ENCODE data around the gene C4orf50. TPM values are rescaled to one million over a fixed set of nuclear protein-coding genes. Genes with fewer than 3 reads are reported as not detected.

The C4orf50 gene
- polyA plus RNA-seq, 3 donors: not detected

GRCh38 chr4:5897674-5898073 lies 120.6 kb downstream of the C4orf50 start:
- H3K9me3 Mint-ChIP-seq: peaks cover 0 to 7% (median 0%) of the 10 kb centered on the region in 7 donors
- H3K9ac ChIP-seq (ENCODE audit: insufficient read depth, low read length, poor library complexity, severe bottlenecking): no peak overlapping the region
- H3K36me3 ChIP-seq (replicated peaks in 1 of 2; ENCODE audit: control insufficient read depth in 1 of 2, insufficient read depth in 2 of 2, low read length in 2 of 2): no peaks in the 10 kb centered on the region
- no peaks in the 10 kb centered on the region for H3K36me3 Mint-ChIP-seq
- no peaks in the 10 kb centered on the region for H3K79me2 ChIP-seq (ENCODE audit: insufficient read depth, low read length)
- H3K27ac ChIP-seq (ENCODE audit: low read depth in 1 of 2, low read length in 2 of 2): no peak overlapping the region
- no peak overlapping the region for H2AFZ ChIP-seq (ENCODE audit: insufficient read depth, low read depth, low read length, poor library complexity, severe bottlenecking)
- H3K27me3 Mint-ChIP-seq (ENCODE audit: low read depth in 3 of 3): peaks cover 23 to 47% (median 35%) of the 10 kb centered on the region in 3 donors
- no peak overlapping the region for H3K4me3 Mint-ChIP-seq
- no peaks in the 10 kb centered on the region for H4K20me1 ChIP-seq (ENCODE audit: insufficient read depth, low read length)
- no peak overlapping the region for H3K27ac Mint-ChIP-seq
- no peaks in the 10 kb centered on the region for H3K4me1 Mint-ChIP-seq
- WGBS (ENCODE audit: insufficient coverage): 90% methylated on average over 13 of the region's 13 CpGs
- DNase-seq: no peak
- no peak overlapping the region for H3K4me3 ChIP-seq (replicated peaks in 1 of 3; ENCODE audit: low read depth in 2 of 3, low read length in 3 of 3)
- intact Hi-C loops (cut with micrococcal nuclease): no loop called here
- TF ChIP-seq CTCF (IDR thresholded peaks at IDR 0.05): no peak
- H3K4me2 ChIP-seq (replicated peaks; ENCODE audit: extremely low read depth, low read length, poor library complexity, severe bottlenecking): no peak overlapping the region
- H3K27me3 ChIP-seq (ENCODE audit: control insufficient read depth in 2 of 2, insufficient read depth in 2 of 2, low read length in 2 of 2): peaks cover 8 to 25% of the 10 kb centered on the region in 2 donors
- no peaks in the 10 kb centered on the region for H3K4me1 ChIP-seq (ENCODE audit: control insufficient read depth in 1 of 2, insufficient read depth in 2 of 2, low read length in 2 of 2)
- no peaks in the 10 kb centered on the region for H3K9me3 ChIP-seq (replicated peaks in 1 of 2; ENCODE audit: control insufficient read depth in 1 of 2, insufficient read depth in 1 of 2, low read length in 2 of 2)

- H4K20me1 ChIP-seq (ENCODE audit: insufficient read depth, low read length): no peaks in the 10 kb centered on the region
- H3K4me2 ChIP-seq (replicated peaks; ENCODE audit: extremely low read depth, low read length, poor library complexity, severe bottlenecking): no peak overlapping the region
- no peaks in the 10 kb centered on the region for H3K79me2 ChIP-seq (ENCODE audit: insufficient read depth, low read length)
- no peak overlapping the region for H2AFZ ChIP-seq (ENCODE audit: insufficient read depth, low read depth, low read length, poor library complexity, severe bottlenecking)
- TF ChIP-seq CTCF (IDR thresholded peaks at IDR 0.05): no peak
- intact Hi-C loops (cut with micrococcal nuclease): no loop called here
- no peak overlapping the region for H3K4me3 Mint-ChIP-seq
- no peak overlapping the region for H3K27ac ChIP-seq (ENCODE audit: low read depth in 1 of 2, low read length in 2 of 2)
- no peak for DNase-seq
- H3K36me3 ChIP-seq (replicated peaks in 1 of 2; ENCODE audit: control insufficient read depth in 1 of 2, insufficient read depth in 2 of 2, low read length in 2 of 2): no peaks in the 10 kb centered on the region
- peaks cover 0 to 20% (median 8%) of the 10 kb centered on the region in 7 donors for H3K9me3 Mint-ChIP-seq
- 50% methylated on average over 1 of the region's 4 CpGs for WGBS (ENCODE audit: insufficient coverage)
- H3K4me3 ChIP-seq (replicated peaks in 1 of 3; ENCODE audit: low read depth in 2 of 3, low read length in 3 of 3): no peak overlapping the region
- H3K4me1 Mint-ChIP-seq: no peaks in the 10 kb centered on the region
- H3K4me1 ChIP-seq (ENCODE audit: control insufficient read depth in 1 of 2, insufficient read depth in 2 of 2, low read length in 2 of 2): no peaks in the 10 kb centered on the region
- no peak overlapping the region for H3K27ac Mint-ChIP-seq
- H3K9ac ChIP-seq (ENCODE audit: insufficient read depth, low read length, poor library complexity, severe bottlenecking): no peak overlapping the region
- H3K36me3 Mint-ChIP-seq: no peaks in the 10 kb centered on the region
- peaks cover 42 to 62% (median 52%) of the 10 kb centered on the region in 3 donors for H3K27me3 Mint-ChIP-seq (ENCODE audit: low read depth in 3 of 3)
- peaks cover 7 to 18% of the 10 kb centered on the region in 2 donors for H3K9me3 ChIP-seq (replicated peaks in 1 of 2; ENCODE audit: control insufficient read depth in 1 of 2, insufficient read depth in 1 of 2, low read length in 2 of 2)
- peaks cover 21 to 45% of the 10 kb centered on the region in 2 donors for H3K27me3 ChIP-seq (ENCODE audit: control insufficient read depth in 2 of 2, insufficient read depth in 2 of 2, low read length in 2 of 2)
These were observed 122.9 kb downstream of the C4orf50 start for GRCh38 chr4:5895287-5895686.
